Measurements from ENCODE around the gene METTL5. TPM values are rescaled to one million over a fixed set of nuclear protein-coding genes. Genes with fewer than 3 reads are reported as not detected.

Gene METTL5
- total and polyA plus RNA-seq, 9 of the 15 experiments (the other 6 are each of a cell fraction or from before 2014, with no cell fraction given), result 149 to 471 (median 224) TPM

GRCh38 chr2:169823996-169824372 lies 721 bp downstream of the METTL5 start (continued):
- TF ChIP-seq ZBTB40 (IDR thresholded peaks at IDR 0.05) (0 out of 2 replicates have a peak, but pooled peaks have one; percentile 11), ZBTB40 (CRISPR knock-in tag; IDR thresholded peaks at IDR 0.05) (no peak), TBL1XR1 (IDR thresholded peaks at IDR 0.05; ENCODE audit: low read length in 2 of 2) (no peak), GATA2 (CRISPR knock-in tag; IDR thresholded peaks at IDR 0.05) (no peak), ZZZ3 (IDR thresholded peaks at IDR 0.05) (no peak), FUS (optimal IDR thresholded peaks at IDR 0.05; ENCODE audit: low read depth, low read length) (no peak), ZNF586 (CRISPR knock-in tag; conservative IDR thresholded peaks at IDR 0.05) (0 out of 2 replicates have a peak, but pooled peaks have one; percentile 46), ZNF174 (CRISPR knock-in tag; IDR thresholded peaks at IDR 0.05) (0 out of 2 replicates have a peak, but pooled peaks have one; percentile 23), ZNF277 (CRISPR knock-in tag; IDR thresholded peaks at IDR 0.05; ENCODE audit: borderline replicate concordance) (no peak)

Measured in K562 (cell line).